Stimulated activated CD8-positive, alpha-beta memory T cell treated with anti-CD3 and anti-CD28 coated beads, Interleukin-15, amount 100 ng/mL, for 48 hours (primary cell): ENCODE data around the gene APC2.

Experiments
- DNase-seq, 2 donors: peaks; one replicate each; pipeline ENCODE4 v3.0.0-alpha.2; 2020; ENCODE audit warnings: low read depth in 2 of 2

APC2 gene

GRCh38 chr19:1449467-1450442 is at the start of gene APC2:
Gene APC2, plus strand, starts transcription at chr19:1450121. Its CDS starts 2,881 bp downstream, at chr19:1453002.
- DNase-seq = no peak

GRCh38 chr19:1400281-1401137 is 49.4 kb upstream of the APC2 start:
- no peak for DNase-seq

GRCh38 chr19:1401138-1401888 is 48.6 kb upstream of the APC2 start, which contains the start of gene GAMT:
Gene GAMT, minus strand, starts transcription at chr19:1401542. Its CDS starts 66 bp downstream, at chr19:1401476.
- peak; percentile 42 to 43 for DNase-seq

- DNase-seq = no peak
These were observed 48.1 kb upstream of the APC2 start for GRCh38 chr19:1401889-1402217.

DNA sequence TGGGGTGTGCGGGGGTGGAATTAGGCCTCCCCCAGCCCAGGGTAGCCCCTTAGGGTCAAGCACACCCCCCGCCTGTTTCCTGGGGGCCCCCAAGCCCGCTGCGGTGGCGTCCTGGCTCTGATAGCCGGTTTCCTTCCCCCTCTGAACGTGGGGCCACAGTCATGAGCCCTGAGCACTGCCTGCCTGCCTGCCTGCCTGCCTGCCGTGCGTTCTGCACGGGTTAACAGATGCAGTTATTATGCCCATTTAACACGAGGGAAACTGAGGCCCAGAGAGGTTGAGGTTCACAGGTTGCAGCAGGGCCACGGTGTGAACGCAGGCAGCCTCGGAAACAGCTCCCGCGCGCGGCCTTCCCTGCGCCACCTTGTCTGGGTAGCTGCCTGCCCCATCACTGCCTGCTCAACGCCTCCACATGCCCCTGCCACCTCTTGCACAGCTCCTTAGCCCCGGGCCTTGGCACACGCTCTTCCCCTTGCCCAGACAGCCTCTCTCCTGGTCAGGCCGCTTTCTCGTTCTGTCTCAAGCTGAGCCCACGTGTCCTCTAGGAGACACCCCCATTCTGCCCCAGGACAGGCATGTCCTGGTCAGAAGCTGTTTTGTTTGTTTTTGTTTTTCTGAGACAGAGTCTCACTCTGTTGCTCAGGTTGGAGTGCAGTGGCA is 47.4 kb upstream of the APC2 start:
- DNase-seq = no peak

- peak; percentile 99 for DNase-seq
These were observed 43.0 kb upstream of the APC2 start for GRCh38 chr19:1406774-1407527.

DNA sequence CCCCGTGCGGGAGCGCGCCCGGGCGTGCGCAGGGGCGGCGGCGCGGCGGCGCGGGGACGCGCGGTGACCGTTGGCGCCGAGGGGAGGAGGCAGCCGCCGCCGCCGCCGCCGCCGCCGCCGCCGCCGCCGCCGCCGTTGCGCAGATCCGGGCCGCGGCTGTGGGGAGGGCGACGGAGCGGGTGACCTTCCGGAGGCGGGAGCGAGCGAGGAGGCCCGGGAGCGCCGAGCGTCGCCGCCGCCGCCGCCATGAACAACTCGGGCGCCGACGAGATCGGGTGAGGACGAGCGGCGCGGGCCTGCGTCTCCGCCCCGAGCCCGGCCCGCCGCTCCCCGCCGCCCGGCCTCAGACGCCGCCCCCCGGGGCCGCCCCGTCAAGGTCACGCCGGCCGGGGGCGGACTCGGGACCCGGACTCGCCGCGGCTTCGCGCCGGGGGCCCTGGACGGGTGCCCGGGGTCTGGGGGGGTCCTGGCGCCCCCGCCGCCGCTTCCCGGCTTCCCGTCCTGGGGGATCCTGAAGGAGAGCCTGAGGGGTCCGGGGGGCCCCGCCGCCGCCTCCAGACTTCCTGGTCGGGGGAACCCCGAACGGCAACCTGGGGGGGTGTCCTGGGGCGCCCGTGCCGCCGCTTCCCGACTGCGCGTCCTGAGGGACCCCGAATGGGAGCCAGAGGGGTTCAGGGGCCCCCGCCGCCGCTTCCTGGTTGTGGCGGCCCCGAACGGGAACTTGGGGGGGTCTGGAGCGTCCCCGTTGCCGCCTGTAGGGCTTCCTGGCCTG is 42.2 kb upstream of the APC2 start, which contains the start of gene DAZAP1:
Gene DAZAP1, plus strand, starts transcription at position 59 of the 772 bp plus-strand sequence. Its CDS starts 188 bp downstream, at position 247.
- DNase-seq = no peak

GRCh38 chr19:1408300-1409203 is 41.4 kb upstream of the APC2 start:
- DNase-seq = peak in 1 of 2 donors; percentile 41

DNA sequence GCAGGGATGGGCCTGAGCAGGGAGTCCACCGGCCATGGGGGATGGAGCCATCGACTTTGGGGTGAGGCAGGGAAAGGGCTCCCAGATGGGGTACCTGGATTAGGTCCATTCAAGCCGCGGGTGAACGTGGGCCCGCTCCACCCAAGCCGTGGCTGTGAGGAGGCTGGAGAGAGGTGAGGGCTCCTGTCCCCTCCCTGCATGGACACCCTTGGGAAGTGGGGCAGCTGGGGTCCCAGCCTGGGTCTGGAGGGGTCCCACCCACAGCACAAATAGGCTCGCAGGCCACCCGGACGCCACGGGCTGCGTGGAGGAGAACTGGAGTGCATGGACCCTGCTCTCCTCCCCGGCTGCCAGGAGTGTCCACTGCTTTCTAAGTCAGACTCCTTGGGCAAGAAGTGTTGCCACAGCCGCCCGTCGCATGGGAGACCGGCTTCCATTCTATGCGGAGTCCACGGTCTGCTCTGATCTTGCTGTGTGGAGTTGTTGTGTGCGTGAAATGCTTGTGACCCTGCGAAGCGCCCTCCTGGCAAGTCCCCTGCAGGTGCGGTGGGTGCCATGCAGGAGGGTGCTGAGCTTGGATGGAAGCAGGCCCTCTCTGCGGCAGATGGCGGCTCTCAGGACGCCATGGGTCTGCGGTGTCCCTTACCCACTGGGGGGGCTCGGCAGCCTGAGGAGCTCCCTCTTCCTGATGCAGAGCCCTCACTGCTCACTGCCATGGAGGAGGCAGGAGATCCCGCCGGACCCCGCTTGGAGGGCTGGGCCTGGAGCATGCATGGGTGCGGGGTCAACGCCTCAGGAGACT is 40.5 kb upstream of the APC2 start:
- DNase-seq = no peak

GRCh38 chr19:1410136-1410786 is 39.7 kb upstream of the APC2 start:
- DNase-seq = peak in 1 of 2 donors; percentile 24

DNA sequence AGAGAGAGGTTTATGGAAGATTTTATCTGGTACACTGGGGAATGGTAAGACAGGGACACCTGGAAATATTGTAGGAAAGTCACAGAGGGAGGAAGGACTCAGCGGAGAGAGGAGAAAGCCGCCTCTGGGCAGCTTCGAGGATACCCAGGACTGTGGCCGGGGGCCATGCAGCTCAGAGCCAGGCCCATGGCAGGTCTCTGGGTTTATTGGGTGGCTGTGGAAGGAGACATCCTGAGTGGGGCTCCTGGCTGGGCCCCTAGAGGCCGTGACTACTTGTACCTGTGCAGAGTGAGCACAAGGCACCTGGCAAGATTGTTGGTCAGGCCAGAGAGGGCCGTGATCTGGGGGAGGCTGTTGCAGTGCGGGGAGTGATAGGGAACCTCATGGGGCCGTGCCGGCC is 39.1 kb upstream of the APC2 start:
- DNase-seq = no peak

DNA sequence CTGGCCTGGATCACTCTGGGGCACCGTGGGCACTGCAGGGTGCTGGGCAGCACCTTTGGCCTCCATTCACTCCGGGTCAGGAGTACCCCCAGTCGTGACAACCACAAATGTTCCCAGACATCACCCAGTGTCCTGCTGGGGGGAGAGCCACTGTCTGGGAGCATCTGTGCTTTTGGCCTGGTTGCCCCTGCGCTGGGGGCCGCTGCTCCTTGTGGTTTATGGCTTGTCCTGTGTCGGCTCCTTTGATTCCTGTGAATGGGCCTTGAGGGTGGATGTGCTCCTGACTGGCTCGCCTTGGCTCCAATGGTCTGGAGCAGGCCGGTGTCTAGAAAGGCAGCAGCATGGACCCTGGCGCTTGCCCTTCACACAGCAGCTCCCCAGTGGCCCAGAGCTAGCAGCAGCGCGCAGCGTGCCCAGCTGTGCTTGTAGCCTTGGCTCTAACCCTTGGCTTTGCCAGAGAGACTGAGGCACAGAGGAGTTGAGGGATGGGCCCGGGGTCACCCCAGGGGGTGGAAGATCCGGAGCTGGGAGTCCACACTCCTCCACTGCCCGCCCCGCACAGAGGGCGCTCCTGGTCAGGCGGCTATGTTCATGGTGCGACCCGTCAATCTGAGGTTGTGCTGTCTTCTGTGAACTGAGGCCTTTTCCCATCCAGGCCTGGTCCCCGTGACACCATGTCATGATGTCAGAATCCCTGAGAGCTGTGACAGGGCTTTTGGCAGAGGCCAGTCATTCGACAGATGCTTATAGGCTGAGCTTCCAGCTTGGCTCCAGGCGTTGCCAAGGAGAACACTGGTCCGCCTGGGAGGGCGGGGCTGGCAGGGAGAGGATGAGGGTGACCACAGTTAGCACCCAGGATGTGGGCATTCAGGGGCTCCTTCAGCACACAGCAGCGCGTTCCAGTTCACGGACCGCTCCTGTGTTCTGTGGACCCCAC is 38.4 kb upstream of the APC2 start:
- no peak for DNase-seq

DNA sequence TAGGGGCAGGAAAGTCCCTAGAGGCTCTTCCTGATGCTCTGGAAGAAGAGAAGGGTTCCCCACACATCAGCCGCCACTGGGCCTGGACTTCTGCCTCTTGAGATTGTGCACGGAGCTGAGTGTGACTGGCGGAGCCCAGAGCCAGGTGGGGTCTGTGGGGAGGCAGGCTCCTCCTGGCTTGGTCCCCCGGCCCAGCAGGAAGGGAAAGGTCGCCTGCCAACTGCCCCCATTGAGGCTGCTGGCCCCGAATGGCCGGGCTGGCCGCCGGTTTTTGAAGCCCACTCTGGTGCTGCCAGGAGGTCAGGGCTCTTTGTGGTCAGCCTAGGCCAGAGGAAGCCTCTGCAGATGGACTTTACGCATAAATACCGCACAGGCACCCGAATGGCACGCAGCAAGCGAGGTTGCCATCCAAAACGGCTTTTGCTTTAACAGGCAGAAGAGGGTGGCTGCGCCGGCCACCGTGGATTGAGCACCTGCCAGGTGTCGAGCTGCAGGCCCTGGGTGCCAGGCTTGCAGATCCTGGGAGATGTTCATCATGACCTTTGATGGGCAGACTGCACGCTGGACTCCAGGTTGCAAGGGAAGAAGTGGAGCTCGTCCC is 37.5 kb upstream of the APC2 start:
- DNase-seq = no peak

- DNase-seq = no peak
These were observed 36.7 kb upstream of the APC2 start for GRCh38 chr19:1412995-1413800.
